ENCODE measurements around the gene CHPT1.
"Not testable (repeated sequence)": the region's sequence is repeated elsewhere in the genome, so short reads cannot be mapped to it uniquely, and the experiment has no call there.

CHPT1 gene

DNA sequence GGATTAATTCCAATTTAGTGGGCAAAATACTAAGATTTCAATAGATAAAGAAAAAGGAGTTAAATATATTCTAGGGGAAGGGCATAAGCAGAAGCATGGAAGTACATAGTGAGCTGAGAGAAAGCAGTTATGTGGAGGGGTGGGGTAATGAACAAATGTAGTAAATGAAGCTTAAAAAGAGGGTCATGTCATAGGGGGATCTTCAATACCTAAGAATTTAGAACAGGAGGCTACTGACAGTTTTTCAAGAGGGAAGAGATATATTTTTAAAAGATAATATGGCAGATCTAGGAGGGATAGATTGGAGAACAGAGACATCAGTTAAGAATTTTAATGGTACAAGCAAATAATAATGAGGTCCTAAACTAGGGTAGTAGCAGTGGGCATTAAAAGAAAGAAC is 32.4 kb downstream of the CHPT1 start:
- no peak for DNase-seq

DNA sequence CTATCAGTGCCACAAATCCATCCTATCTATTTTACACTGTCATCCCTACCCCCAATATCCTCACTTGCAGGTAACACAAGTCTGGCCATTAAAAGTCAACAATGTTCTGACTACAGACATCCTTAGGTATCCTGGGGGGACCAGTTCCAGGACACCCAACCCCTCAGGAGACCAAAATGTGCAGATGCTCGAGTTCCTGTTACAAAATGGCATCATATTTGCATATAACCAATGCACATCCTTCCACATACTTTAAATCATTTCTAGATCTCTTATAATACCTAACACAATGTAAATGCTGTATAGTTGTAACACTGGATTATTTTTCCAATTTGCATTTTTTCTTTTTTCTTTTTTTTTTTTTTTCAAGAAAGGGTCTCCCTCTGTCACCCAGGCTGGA is 34.9 kb downstream of the CHPT1 start:
- no peak for DNase-seq

DNA sequence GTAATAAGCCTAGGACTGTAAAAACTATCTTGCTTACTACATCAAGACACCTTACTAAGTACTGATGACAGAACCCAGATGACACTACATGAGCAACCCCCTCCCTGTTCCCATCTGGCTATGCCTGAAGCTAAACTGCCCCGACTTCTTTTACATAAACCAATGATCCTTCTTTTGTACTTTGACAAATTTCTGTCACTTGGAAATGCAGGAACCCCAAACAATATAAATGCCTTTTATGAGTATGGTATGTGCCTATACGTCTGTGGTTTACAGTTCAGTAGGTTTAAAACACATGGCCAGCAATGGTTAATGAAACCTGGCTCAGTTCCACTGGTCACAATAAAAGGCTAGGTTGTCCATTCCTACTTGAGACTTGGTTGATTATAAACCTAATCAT is 35.7 kb downstream of the CHPT1 start:
- DNase-seq, result no peak

DNA sequence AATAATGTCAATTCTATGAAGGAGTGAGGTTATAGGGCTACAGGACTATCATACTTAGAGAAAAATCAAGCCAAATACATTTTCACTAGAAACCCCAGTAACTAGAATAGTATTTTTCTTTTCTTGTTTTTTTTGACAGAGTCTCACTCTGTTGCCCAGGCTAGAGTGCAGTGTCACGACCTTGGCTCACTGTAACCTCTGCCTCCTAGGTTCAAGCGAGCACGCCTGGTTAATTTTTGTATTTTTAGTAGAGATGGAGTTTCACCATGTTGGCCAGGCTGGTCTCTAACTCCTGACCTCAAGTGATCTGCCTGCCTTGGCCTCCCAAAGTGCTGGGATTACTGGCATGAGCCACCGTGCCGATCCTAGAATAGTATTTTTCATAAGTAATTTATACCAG is 37.0 kb downstream of the CHPT1 start:
- DNase-seq, result not testable (repeated sequence)

DNA sequence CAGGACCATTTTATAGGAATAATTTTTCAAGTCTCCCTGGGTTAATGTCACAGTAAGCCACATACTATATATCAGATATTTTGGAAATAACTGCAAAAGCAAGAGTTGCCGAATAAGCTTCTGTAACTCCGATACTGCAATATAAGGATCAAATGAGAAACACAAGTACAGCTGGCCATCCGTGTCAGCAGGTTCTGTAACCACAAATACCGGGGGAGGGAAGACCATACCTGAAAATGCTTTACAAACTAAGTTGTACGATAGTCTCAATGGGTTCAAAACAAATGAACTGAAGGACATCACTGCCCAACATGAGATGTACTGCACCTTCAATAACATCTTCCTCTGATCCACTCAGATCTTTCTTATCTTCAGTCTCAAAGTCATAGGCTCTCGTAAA is 40.0 kb downstream of the CHPT1 start:
- DNase-seq, result no peak

DNA sequence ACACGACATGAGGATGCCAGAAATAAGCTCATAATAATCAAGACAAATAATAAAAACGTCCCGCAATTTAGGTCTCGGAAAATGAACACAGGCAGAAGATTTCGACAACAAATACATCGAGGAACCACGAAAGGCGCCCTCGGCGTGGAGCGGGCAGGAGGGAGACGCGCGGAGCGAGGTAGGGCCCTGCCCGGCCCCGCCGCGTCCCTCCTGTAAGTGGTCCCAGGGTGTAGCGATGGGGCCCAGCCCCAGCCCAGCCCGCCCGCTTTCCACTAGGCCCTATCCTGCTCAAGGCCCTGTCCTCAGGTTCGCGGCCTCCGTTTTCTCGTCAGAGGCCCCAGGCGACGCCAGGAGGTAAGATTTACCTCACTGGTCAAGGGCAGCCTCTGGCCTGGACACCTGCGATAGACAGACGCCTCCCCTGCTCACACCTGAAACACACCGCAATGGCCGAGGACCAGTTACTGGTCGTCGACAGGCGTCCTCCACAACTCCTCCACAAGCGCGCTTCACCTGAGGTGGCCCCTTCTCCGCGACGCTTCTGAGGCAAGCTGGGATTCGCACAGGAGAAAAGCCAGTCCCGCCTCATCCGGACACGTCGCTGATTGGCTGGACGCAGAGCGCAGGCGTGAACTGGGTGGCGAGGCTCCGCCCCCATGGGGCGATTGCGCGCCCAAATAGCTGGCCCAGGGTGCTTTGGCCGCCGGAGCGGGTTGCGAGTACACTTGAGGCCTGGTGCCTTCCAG is 41.7 kb downstream of the CHPT1 start, which contains the start of gene SYCP3:
SYCP3 (minus strand) TSS at position 543 of the 746 bp plus-strand sequence. CDS start 1,527 bp downstream, outside the sequence.
- no peak for DNase-seq

DNA sequence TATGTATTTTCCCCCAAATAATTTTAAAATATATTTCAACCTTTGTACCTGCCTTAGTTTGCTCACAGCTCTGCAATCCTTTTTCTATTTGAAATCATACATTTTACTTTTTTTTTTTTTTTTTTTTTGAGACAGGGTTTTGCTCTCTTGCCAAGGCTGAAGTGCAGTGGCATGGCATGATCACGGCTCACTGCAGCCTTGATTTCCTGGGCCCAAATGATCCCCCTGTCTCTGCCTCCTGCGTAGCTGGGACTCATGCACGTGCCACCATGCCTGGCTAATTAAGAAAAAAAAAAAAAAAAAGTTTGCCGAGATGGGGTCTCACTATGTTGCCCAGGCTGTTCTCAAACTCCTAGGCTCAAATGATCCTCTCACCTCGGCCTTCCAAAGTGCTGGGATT is 43.1 kb downstream of the CHPT1 start:
- no peak for DNase-seq

DNA sequence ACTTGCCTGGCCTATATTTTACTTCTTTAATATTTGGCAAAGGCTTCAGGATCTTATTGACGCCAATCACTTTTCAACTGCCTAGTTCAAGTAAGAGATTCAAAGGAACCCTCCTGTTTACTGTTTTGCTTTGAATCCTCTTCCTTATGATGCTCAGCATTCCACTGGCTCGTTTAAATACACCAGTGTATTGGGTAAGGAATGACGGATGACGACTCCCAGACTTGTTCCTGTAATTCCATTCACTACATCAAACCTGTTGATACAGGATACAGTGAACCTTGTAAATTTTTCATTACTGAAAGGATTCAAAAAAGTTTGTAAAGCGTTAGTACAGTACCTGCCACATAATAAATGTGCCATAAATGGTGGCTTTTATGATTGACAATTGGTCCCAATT is 43.5 kb downstream of the CHPT1 start:
- no peak for DNase-seq

DNA sequence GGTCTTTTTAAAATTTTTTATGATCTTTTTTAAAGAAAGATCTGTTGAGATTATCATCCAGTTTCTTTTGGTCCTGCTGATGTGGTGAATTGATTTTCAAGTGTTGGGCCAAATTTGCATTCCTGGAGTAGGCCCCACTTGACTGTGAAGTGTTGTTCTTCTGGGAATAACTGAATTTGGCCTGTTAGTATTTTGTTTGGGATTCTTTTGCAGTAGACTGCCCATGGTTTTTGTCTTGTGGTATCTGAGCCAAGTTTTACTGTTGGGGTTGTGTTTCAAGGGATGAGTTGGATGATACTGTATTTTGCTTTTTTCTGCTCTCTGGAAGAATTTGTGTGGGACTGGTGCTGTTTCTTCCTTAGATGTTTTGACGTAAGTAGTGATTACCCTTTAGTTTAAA is 45.8 kb downstream of the CHPT1 start:
- no peak for DNase-seq

DNA sequence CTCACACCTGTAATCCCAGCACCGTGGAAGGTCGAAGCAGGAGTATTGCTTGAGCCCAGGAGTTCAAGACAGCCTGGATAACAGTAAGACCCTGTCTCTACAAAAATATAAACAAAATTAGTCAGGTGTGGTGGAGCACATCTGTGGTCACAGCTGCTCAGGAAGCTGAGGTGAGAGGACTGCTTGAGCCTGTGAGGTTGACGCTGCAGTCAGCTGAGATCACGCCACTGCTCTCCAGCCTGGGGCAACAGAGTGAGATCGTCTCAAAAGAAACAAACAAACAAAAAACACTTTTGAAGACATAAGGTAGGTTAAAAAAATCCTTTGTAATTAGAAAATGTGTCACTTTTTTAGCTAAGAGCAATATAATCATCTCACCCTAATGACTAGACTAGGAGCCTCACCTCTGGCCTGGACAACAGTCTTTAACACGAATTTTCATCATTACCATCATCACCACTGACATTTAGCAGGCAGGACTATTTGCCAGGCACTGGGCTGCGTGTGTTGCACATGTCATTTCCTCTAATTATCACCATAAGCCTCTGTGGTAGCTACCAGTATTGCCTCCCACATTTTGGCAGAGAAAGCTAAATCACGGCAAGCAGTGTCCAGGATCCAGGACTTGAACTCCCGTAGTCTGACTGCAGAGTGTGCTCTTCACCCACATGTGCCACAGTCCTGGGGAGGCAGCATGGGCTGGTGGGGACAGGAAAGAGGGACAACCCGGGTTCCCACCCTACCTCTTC is 46.5 kb downstream of the CHPT1 start:
- DNase-seq, result no peak

DNA sequence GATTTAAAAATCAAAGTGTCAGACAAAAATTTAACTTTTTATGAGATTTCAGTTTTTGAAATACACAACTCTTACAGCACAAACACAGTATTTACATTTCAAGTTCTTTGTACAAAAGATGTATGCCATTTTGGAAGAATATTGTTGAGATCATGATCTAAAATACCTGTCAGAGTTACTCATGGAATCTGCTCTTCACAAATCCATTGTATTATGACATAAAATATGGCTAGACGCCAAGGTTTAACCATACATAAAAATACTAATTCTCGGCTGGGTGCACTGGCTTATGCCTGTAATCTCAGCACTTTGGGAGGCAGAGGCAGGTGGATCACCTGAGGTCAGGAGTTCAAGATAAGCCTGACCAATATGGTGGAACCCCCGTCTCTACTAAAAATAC is 48.0 kb downstream of the CHPT1 start:
- no peak for DNase-seq

DNA sequence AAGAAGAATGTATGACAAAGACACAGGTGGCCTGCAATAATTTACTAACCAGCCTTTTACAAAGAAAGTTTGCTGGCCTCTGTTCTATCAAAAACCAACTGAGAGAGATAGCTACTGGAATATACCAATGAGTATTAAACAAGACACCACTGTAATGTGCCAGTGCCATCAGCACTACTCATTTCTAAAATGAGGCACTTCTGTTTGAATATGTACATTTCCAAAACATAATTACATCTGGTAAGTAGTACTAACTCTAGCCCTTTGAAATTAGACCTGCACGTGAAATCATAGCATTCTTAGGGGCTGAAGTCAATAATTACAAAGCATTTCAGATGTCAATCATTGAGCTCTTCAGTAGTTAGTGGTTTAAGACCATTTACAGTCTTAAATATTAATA is 48.8 kb downstream of the CHPT1 start:
- no peak for DNase-seq

DNA sequence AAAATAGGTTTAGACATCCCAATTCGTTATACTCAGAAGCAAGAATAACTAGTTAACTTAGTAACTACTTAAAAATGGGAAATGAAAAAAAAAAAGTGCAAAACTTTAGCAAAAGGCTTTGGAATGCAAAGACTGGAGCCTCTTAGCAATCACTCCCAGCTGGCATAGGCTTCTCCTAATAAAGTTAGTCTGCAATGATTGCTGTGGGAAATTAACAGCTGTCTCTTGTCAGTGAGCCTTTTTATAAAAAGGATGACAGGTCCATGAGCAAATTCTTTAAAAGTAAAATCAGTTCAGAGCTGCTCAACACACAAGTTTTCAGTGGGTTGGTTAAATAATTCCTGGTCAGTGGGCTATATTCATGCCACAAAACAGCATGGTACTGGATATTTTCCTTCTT is 49.2 kb downstream of the CHPT1 start:
- DNase-seq, result no peak

DNA sequence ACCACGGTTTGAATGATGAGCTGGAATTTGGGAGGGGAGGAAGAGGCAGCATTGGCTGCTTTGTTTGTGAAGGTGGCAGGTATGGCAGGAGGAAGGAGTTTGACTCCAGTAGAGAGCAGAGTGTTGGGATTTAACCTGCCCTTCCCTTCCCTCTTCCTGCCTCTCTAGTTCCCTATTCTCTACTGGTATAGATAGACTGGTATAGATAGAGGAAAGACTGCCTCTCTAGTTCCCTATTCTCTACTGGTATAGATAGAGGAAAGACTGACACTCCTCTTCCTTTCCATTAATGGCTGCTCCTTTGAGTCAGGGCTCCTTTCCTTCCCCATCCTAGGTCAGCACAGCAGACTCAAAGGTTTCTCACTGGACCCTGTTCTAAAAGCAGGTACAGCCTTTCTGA is 50.3 kb downstream of the CHPT1 start:
- DNase-seq, result no peak

DNA sequence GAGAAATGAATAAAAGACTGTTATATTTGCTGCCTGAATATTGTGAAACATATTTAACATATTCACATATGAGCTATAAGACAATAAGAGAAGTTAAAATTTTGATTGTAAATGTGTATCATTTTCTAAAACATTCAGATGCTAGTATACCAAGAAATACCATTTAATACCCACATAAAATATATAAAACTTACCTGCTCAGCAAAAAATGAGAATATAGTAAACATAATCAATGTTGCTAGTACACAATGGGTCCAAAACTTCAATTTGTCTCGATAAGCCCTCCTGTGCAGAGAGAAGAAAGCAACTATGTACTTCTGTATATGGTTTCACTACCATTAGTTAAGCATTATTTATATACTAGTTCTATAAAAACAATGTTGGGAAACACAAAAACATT is 51.5 kb downstream of the CHPT1 start:
- no peak for DNase-seq

DNA sequence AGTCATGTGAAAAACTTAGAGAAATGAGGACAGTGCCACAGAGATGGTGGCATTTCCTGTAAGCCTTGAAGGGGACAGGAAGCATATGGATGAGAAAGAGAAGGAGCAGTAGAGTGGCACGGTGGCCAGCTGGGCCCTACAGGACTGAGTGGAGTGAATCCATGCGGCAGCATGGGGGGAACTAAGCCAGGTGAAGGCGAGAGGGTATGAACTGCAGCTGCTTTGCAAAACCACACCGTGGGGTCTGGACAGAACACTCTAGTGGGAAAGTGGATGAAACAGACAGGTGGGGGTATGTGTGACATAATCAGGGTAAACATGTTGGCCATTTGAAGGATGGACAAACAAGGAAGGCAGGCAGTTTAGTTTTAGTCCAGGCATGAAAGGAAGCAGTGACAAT is 52.2 kb downstream of the CHPT1 start:
- no peak for DNase-seq

DNA sequence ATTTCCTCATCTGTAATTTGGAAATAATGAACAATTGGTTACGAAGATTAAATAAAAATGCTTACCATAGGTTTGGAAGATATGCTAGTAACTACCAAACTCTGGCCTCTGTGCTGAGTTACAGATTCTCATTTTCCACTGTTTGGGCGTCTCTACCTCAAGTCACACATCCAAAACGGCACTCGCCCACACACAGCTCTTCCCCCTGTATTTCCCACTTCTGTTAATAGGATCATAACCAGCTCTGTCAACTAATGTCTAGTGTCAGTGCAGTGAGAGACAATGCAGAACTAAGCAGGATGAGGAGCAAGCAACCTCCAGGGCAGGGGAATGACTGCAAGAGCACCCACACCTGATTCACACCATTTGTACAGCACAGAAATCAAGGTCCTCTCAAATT is 52.7 kb downstream of the CHPT1 start:
- DNase-seq, result no peak

DNA sequence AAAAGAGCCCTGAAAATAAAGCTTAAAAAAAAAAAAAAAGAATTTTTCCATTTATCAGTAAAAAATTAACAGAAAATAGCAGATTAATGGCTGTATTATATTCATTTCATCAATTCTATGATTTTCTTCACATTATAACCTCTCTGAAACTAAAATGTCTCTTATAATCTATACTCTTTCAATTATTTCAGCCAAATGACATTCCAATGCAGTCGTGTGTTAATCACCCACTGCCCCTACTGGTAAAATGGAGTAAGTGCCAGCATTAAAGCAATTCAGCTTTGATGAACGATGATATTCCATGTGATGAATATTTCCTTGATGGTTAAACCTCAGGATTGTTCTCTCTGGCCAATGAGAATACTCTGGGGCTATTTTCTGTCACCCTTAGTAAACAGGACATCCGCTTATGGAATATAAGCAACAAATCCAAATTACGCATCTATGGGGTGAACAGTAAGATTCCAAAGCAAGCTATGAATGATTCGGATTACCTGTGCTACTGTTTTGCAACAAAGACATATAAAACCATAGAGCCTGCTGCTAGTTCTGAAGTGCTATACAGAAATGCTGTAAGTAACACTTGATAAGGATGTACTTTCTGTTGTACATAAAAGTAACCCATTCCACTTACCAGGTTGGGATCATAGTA is 62.1 kb downstream of the CHPT1 start:
- no peak for DNase-seq

DNA sequence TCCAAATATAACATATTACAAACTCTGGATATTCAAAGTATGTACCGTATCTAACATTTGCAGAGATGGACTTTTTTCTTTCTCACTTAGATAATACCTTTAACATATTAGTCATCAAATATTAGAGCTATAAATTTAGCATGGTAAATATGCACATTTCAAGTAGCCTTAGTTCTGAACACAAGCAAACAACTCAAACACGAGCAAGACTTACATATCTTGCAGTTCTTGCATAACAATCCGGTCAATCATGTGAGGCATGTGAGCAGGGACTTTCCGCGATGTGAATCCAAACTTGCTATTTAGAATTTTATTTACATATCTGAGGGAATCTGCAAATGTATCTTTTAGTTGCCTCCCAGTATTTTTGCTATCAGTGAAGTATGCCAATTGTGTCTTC is 63.9 kb downstream of the CHPT1 start:
- no peak for DNase-seq

DNA sequence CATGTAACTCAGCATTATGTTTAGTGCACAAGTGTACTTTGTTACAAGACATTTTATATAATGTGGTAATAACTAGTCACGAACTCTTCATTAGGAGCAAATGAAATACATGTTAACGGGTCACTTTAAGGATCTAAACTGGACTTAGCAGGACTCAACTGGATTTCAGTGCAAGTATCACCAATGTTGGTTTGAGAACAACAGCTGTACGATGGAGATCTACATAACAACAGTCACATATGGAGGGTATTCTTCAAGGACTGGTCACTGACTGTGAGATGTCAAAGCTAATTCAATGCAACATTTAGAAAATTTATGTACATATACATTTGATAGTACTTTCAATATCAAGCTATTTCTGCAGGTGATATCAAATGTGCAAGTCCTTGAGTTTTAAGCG is 64.3 kb downstream of the CHPT1 start:
- no peak for DNase-seq

DNA sequence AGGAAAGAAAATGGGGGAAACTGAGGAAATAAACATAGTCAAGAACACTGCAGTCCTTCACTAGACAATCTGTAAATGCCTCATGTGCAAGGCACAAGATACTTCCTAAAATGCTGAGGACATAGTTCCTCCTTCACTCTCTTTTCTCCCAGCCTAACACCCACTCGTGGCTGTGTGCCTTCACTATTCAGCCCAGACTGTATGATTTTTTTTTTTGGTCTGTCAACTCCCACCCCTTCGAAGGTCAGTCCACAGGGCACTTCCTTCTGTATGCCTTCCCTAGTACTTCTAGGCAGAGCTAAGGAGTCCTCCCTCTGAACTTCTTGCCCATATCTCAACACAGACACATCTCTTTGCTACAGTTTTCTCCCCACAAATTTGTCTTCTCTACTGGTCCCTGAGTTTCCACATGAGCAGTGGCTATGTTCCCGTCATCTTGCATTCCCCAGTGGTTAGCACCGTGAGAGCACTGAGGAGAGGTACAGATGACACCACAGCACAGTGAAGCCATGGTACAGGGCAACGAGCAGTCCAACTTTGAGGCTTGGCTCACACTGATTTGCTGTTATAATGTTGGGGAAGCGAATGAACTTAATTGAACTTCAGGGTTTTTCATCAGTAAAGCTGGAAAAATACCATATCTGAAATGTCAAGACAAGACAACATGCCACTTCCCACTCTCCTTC is 65.9 kb downstream of the CHPT1 start:
- no peak for DNase-seq

DNA sequence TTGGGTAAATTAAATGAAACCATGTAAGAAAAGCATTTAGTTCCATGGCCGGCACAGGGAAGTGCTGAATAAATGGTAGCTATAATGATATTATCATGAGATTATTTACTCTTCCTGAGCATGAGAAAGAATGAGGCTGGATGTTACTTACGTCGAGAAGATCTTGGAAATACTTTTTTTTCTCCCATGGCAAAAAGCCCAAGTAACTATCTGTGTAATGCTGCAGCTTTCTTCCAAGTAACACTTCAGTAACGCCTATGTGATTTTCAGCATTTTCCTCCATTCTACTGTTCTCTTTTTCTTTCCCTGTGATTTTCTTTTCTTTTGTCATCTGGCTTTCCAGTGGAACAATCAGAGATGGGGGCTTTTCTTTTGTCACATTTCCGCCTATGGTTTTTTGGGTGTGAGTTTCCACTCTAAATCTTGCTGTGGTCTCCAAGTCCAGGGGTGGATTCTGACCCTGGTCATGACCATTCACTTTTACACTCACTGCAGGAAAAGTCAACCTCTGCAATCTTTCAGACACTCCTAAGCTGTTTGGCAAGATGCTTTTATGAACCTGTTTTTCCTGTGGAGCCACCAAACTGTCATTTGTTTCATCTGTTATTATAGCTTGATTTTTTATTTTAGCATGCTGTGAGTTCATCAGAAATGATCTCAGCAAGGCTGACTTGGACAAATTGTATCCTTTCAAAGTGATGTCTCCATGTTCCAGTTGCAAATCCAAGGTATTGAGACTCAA is 66.8 kb downstream of the CHPT1 start:
- no peak for DNase-seq

DNA sequence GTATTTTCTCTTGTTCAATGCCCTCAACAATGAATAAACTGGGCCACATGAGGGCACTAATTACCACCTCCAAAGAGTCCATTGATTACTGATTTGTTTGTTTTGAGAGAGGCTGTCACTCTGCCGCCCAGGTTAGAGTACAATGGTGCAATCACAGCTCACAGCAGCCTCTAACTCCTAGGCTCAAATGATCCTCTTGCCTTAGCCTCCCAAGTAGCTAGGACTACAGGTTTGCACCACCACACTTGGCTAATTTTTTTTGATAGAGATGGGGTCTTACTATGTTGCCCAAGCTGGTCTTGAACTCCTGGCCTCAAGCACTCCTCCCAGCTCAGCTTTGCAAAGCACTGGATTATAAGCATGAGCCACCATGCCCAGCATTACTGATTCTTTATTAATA is 70.1 kb downstream of the CHPT1 start:
- no peak for DNase-seq

Measured in activated effector memory CD4-positive, alpha-beta T cell treated with anti-CD3 and anti-CD28 coated beads, Interleukin-2, amount 50 U/mL, for 16 hours (primary cell).